Measurements from ENCODE around the gene ZNF485.

Gene ZNF485

GRCh38 chr10:43610636-43611035, 4.4 kb downstream of the ZNF485 start:
- H4K20me1 ChIP-seq (ENCODE audit: insufficient read depth) = no peaks in the 10 kb centered on the region
- peaks cover 6% of the 10 kb centered on the region for H3K4me1 ChIP-seq (ENCODE audit: low read depth, poor library complexity, severe bottlenecking)
- no peak overlapping the region for H3K4me2 ChIP-seq
- H3K36me3 ChIP-seq (ENCODE audit: insufficient read depth) = 0 out of 2 replicates have a peak, but pooled peaks cover 10% of the 10 kb centered on the region
- no peak overlapping the region for H3K4me3 ChIP-seq (IDR thresholded peaks at IDR 0.05; ENCODE audit: insufficient read depth, low read depth, low read length)
- no peaks in the 10 kb centered on the region for H3K27me3 ChIP-seq (ENCODE audit: insufficient read depth, low read depth)
- H3K79me2 ChIP-seq (ENCODE audit: insufficient read depth, low read depth) = no peaks in the 10 kb centered on the region
- H3K9ac ChIP-seq = no peak overlapping the region
- H2AFZ ChIP-seq (ENCODE audit: low read depth) = no peak overlapping the region
- TF ChIP-seq CTCF (conservative IDR thresholded peaks at IDR 0.05; ENCODE audit: low read depth, low read length) = no peak
- no peak overlapping the region for H3K27ac ChIP-seq

GRCh38 chr10:43616697-43617370, 10.6 kb downstream of the ZNF485 start:
- no peaks in the 10 kb centered on the region for H3K4me1 ChIP-seq (ENCODE audit: low read depth, poor library complexity, severe bottlenecking)
- no peak overlapping the region for H2AFZ ChIP-seq (ENCODE audit: low read depth)
- H3K27me3 ChIP-seq (ENCODE audit: insufficient read depth, low read depth) = no peaks in the 10 kb centered on the region
- H3K27ac ChIP-seq = no peak overlapping the region
- no peak overlapping the region for H3K4me2 ChIP-seq
- no peak overlapping the region for H3K9ac ChIP-seq
- H3K4me3 ChIP-seq (IDR thresholded peaks at IDR 0.05; ENCODE audit: insufficient read depth, low read depth, low read length) = no peak overlapping the region
- H3K79me2 ChIP-seq (ENCODE audit: insufficient read depth, low read depth) = no peaks in the 10 kb centered on the region
- H4K20me1 ChIP-seq (ENCODE audit: insufficient read depth) = no peaks in the 10 kb centered on the region
- TF ChIP-seq CTCF (conservative IDR thresholded peaks at IDR 0.05; ENCODE audit: low read depth, low read length) = no peak
- 0 out of 2 replicates have a peak, but pooled peaks cover 9% of the 10 kb centered on the region for H3K36me3 ChIP-seq (ENCODE audit: insufficient read depth)

GRCh38 chr10:43619368-43619767, 13.1 kb downstream of the ZNF485 start:
- no peak overlapping the region for H3K4me3 ChIP-seq (IDR thresholded peaks at IDR 0.05; ENCODE audit: insufficient read depth, low read depth, low read length)
- no peaks in the 10 kb centered on the region for H4K20me1 ChIP-seq (ENCODE audit: insufficient read depth)
- no peak overlapping the region for H3K4me2 ChIP-seq
- H3K27ac ChIP-seq = no peak overlapping the region
- no peaks in the 10 kb centered on the region for H3K79me2 ChIP-seq (ENCODE audit: insufficient read depth, low read depth)
- H3K4me1 ChIP-seq (ENCODE audit: low read depth, poor library complexity, severe bottlenecking) = no peaks in the 10 kb centered on the region
- no peak overlapping the region for H3K9ac ChIP-seq
- H3K36me3 ChIP-seq (ENCODE audit: insufficient read depth) = no peaks in the 10 kb centered on the region
- H2AFZ ChIP-seq (ENCODE audit: low read depth) = no peak overlapping the region
- no peak for TF ChIP-seq CTCF (conservative IDR thresholded peaks at IDR 0.05; ENCODE audit: low read depth, low read length)
- H3K27me3 ChIP-seq (ENCODE audit: insufficient read depth, low read depth) = no peaks in the 10 kb centered on the region

- Histone ChIP-seq H3K27ac (no peak overlapping the region), H3K36me3 (ENCODE audit: insufficient read depth) (no peaks in the 10 kb centered on the region), H3K4me2 (no peak overlapping the region), H3K9ac (no peak overlapping the region), H3K4me1 (ENCODE audit: low read depth, poor library complexity, severe bottlenecking) (no peaks in the 10 kb centered on the region), H4K20me1 (ENCODE audit: insufficient read depth) (no peaks in the 10 kb centered on the region), H3K4me3 (IDR thresholded peaks at IDR 0.05; ENCODE audit: insufficient read depth, low read depth, low read length) (no peak overlapping the region), H3K79me2 (ENCODE audit: insufficient read depth, low read depth) (no peaks in the 10 kb centered on the region), H2AFZ (ENCODE audit: low read depth) (no peak overlapping the region), H3K27me3 (ENCODE audit: insufficient read depth, low read depth) (no peaks in the 10 kb centered on the region)
- TF ChIP-seq CTCF (conservative IDR thresholded peaks at IDR 0.05; ENCODE audit: low read depth, low read length) = no peak
These were observed 15.8 kb downstream of the ZNF485 start for GRCh38 chr10:43622038-43622437.

Data from KMS-11 (cell line).